ENCODE data around the gene ARL3. TPM values are rescaled to one million over a fixed set of nuclear protein-coding genes. Genes with fewer than 3 reads are reported as not detected.

The ARL3 gene
- total and polyA plus RNA-seq, 4 experiments from 2014 or later, result 3.7 to 7.3 (median 4.9) TPM

DNA sequence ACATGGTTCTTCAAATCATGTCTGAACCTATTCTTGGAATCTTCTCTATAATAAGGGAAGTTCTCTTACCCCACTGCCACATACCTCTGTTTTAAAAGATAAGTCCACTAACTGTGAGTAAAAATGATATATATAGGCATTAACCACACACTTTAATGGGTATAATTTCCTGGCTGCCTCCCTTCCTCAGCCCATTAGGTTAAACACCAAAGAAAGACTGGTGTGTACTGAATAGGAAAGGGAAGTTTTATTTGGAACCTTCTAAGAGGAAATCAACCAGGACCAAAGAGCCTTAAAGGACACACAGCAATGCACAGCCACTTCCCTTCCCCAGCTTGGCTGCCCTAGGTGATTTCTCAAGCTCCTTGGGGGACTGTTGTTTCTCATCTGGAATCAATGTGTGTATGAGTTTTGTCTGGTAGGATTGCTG, 24.5 kb upstream of the ARL3 start:
- peaks cover 8 to 13% (median 10%) of the 10 kb centered on the region in 4 donors for H3K4me1 Mint-ChIP-seq
- peak overlapping the region in 2 of 7 donors; percentile 30 to 74 for H3K27ac Mint-ChIP-seq
- no peaks in the 10 kb centered on the region for H3K27me3 ChIP-seq (ENCODE audit: insufficient read depth, low read length)
- intact Hi-C loops (cut with micrococcal nuclease), result no loop called here
- no peaks in the 10 kb centered on the region for H3K27me3 Mint-ChIP-seq
- H3K9me3 ChIP-seq (ENCODE audit: control insufficient read depth in 1 of 2, low read length in 2 of 2), result no peaks in the 10 kb centered on the region
- no peak overlapping the region for H3K4me3 Mint-ChIP-seq
- no peak for DNase-seq
- no peak overlapping the region for H3K4me3 ChIP-seq (ENCODE audit: low read length in 2 of 2)
- H3K4me1 ChIP-seq (ENCODE audit: insufficient read depth, low read length), result peaks cover 7% of the 10 kb centered on the region
- H3K27ac ChIP-seq (ENCODE audit: low read depth, low read length), result no peak overlapping the region
- no peaks in the 10 kb centered on the region for H3K36me3 ChIP-seq (ENCODE audit: insufficient read depth, low read length)
- H3K36me3 Mint-ChIP-seq, result peaks cover 0 to 12% of the 10 kb centered on the region in 2 donors
- H3K9me3 Mint-ChIP-seq, result peaks cover 0 to 4% (median 0%) of the 10 kb centered on the region in 8 donors
- POLR2A ChIA-PET (ENCODE audit: partially characterized antibody), result interaction anchor here (1.3 kb wide), 1 partner anchor 24 kb away, joined by 4 read pairs; the partner anchor contains the start of genes ARL3 and SFXN2
- CTCF ChIA-PET (ENCODE audit: partially characterized antibody), result no interaction called here

DNA sequence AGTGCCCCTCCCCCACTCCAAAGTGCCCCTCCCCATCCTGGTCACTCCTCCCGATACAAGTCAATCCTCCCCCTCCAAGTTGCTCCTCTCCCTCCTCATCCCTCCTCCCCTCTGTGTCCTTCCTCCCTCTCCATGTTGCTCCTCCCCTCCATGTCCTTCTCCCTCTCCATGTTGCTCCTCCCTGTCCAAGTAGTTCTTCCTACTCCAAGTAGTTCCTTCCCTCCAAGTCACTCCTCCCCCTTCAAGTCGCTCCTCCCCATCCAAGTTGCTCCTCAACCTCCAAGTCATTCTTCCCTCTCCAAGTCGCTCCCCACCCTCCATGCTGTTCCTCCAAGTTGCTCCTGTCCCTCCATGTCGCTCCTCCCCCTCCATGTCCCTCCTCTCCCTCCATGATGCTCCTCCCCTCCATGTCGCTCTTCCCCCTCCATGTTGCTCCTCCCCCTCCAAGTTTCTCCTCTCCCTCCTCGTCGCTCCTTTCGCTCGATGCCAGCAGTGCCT, 20.9 kb upstream of the ARL3 start:
- POLR2A ChIA-PET (ENCODE audit: partially characterized antibody), result interaction anchor here (2.8 kb wide), 1 partner anchor 9 kb away, joined by 11 read pairs; the partner anchor contains the start of gene WBP1L
- Mint-ChIP-seq H3K4me1 (no peaks in the 10 kb centered on the region), H3K9me3 (no peaks in the 10 kb centered on the region), H3K4me3 (no peak overlapping the region), H3K27ac (peak overlapping the region in 5 of 7 donors; percentile 12 to 63 (median 52)), H3K27me3 (no peaks in the 10 kb centered on the region), H3K36me3 (peaks cover 0 to 27% of the 10 kb centered on the region in 2 donors)
- H3K4me3 ChIP-seq (ENCODE audit: low read length in 2 of 2), result no peak overlapping the region
- DNase-seq, result no peak
- no peaks in the 10 kb centered on the region for H3K4me1 ChIP-seq (ENCODE audit: insufficient read depth, low read length)
- intact Hi-C loops (cut with micrococcal nuclease), result no loop called here
- CTCF ChIA-PET (ENCODE audit: partially characterized antibody), result interaction anchor here (1.2 kb wide), 1 partner anchor 10 kb away, joined by 4 read pairs; no protein-coding TSS in a partner anchor
- no peaks in the 10 kb centered on the region for H3K9me3 ChIP-seq (ENCODE audit: control insufficient read depth in 1 of 2, low read length in 2 of 2)
- peaks cover 4% of the 10 kb centered on the region for H3K36me3 ChIP-seq (ENCODE audit: insufficient read depth, low read length)
- H3K27me3 ChIP-seq (ENCODE audit: insufficient read depth, low read length), result no peaks in the 10 kb centered on the region
- H3K27ac ChIP-seq (ENCODE audit: low read depth, low read length), result no peak overlapping the region

DNA sequence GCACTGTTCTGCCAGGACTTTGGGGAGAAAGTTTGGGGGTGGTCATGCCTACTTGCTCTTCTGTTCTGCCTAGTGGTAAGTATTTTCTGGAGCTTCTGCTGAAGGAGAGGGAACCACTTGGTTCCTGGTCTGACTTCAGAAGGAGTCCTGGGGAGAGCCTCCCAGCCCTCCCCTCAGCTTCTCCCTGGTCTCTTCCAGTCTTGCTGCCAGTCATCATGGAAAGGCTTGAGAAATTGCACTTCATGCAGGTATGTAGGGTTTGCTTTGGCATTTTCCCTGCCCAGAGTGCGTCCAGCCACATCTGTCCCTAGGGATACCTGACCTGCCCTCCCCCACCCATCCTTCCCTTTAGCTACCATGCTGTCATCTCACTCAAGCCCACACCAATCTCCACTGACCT, 18.5 kb upstream of the ARL3 start:
- intact Hi-C loops (cut with micrococcal nuclease), result no loop called here
- H3K36me3 ChIP-seq (ENCODE audit: insufficient read depth, low read length), result peaks cover 6% of the 10 kb centered on the region
- Mint-ChIP-seq H3K36me3 (peaks cover 1 to 37% of the 10 kb centered on the region in 2 donors), H3K27me3 (no peaks in the 10 kb centered on the region), H3K4me1 (peaks cover 0 to 4% (median 3%) of the 10 kb centered on the region in 4 donors), H3K27ac (peak overlapping the region in 1 of 7 donors; percentile 8), H3K9me3 (no peaks in the 10 kb centered on the region), H3K4me3 (no peak overlapping the region)
- CTCF ChIA-PET (ENCODE audit: partially characterized antibody), result no interaction called here
- POLR2A ChIA-PET (ENCODE audit: partially characterized antibody), result interaction anchor here (2.8 kb wide), 1 partner anchor 11 kb away, joined by 11 read pairs; the partner anchor contains the start of gene WBP1L
- no peaks in the 10 kb centered on the region for H3K4me1 ChIP-seq (ENCODE audit: insufficient read depth, low read length)
- no peaks in the 10 kb centered on the region for H3K9me3 ChIP-seq (ENCODE audit: control insufficient read depth in 1 of 2, low read length in 2 of 2)
- H3K4me3 ChIP-seq (ENCODE audit: low read length in 2 of 2), result no peak overlapping the region
- H3K27ac ChIP-seq (ENCODE audit: low read depth, low read length), result no peak overlapping the region
- no peak for DNase-seq
- no peaks in the 10 kb centered on the region for H3K27me3 ChIP-seq (ENCODE audit: insufficient read depth, low read length)

DNA sequence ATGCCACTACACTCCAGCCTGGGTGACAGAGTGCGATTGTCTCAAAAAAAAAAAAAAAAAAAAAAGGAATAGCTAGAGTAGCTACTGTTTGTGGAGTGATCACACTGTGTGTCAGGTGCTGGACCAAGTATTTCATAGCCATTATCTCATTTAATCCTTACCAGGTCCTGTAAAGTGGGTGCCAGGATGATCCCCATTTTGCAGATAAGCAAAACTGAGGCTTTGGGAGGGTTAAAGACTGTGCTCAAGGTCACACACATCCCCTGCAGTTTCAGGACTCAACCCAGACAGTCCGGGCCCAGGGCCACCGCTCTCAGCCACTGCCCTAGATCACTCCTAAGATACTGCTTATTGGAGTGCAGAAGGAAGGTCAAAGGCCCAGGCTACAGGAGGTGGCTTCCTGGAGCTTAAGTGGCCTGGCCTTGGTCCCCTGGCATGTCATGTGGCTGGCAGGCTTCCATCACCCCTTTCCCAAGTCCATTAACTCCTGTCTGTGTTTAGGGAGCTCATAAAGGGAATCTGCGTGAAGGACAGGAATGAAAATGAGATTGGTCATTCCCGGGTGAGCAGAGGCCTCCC, 17.1 kb upstream of the ARL3 start:
- intact Hi-C loops (cut with micrococcal nuclease), result no loop called here
- Histone ChIP-seq H3K36me3 (ENCODE audit: insufficient read depth, low read length) (peaks cover 15% of the 10 kb centered on the region), H3K4me1 (ENCODE audit: insufficient read depth, low read length) (no peaks in the 10 kb centered on the region), H3K27ac (ENCODE audit: low read depth, low read length) (no peak overlapping the region), H3K9me3 (ENCODE audit: control insufficient read depth in 1 of 2, low read length in 2 of 2) (no peaks in the 10 kb centered on the region), H3K27me3 (ENCODE audit: insufficient read depth, low read length) (no peaks in the 10 kb centered on the region), H3K4me3 (ENCODE audit: low read length in 2 of 2) (no peak overlapping the region)
- no peak for DNase-seq
- no peaks in the 10 kb centered on the region for H3K27me3 Mint-ChIP-seq
- peaks cover 0 to 4% (median 4%) of the 10 kb centered on the region in 4 donors for H3K4me1 Mint-ChIP-seq
- no peak overlapping the region for H3K27ac Mint-ChIP-seq
- ChIA-PET CTCF (ENCODE audit: partially characterized antibody) (interaction anchor here (1.0 kb wide), 1 partner anchor 9 kb away, joined by 3 read pairs; no protein-coding TSS in a partner anchor), POLR2A (ENCODE audit: partially characterized antibody) (interaction anchor here (0.5 kb wide), 1 partner anchor 165 kb away, joined by 3 read pairs; no protein-coding TSS in a partner anchor)
- peaks cover 12 to 49% of the 10 kb centered on the region in 2 donors for H3K36me3 Mint-ChIP-seq
- H3K4me3 Mint-ChIP-seq, result no peak overlapping the region
- H3K9me3 Mint-ChIP-seq, result no peaks in the 10 kb centered on the region

DNA sequence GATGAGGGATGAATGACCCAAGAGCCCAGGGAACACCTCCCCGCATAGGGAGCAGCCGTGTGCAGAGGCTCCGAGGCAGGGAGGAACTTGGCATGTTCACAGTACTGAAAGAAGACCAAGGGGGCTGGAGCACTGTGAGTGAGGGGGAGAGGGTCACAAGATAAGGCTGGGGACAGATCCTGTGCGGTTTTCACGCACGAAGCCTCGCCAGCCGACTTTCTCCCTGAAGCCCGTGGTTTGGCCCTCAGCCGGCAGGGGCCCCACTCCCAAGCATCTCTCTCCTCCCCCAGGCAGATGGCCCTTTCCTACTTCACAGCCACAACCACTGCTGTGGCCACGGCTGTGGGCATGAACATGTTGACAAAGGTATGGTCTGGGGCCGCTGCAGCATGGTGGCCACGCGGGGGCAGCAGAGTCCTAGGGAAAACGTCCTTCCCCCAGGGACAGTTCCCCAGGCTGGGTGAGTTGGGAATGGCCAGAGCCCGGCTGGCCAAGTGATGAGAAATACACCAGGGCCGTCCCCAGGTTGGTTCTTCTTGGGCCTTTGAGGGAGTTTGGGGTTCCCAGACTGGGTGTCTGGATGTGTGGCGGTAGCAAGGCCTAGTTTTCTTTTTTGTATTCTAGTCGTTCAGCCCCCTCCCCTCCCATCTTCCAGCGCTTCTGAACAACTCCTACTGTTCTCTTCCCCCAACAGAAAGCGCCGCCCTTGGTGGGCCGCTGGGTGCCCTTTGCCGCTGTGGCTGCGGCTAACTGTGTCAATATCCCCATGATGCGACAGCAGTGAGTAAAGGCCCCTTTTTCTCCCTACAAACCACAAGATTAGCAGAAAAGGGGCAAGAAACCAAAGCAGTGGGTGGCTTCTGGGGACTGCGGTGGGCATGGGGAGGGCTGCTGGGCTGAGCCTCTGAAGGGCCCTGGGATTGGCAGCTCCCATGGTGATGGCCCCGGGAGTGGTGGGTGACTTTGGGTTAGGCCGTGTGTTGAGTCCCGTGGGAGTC, 15.1 kb upstream of the ARL3 start:
- peak overlapping the region in 1 of 7 donors; percentile 15 for H3K27ac Mint-ChIP-seq
- peaks cover 19 to 47% of the 10 kb centered on the region in 2 donors for H3K36me3 Mint-ChIP-seq
- H3K27me3 Mint-ChIP-seq, result no peaks in the 10 kb centered on the region
- Histone ChIP-seq H3K36me3 (ENCODE audit: insufficient read depth, low read length) (peaks cover 15% of the 10 kb centered on the region), H3K27ac (ENCODE audit: low read depth, low read length) (no peak overlapping the region), H3K9me3 (ENCODE audit: control insufficient read depth in 1 of 2, low read length in 2 of 2) (no peaks in the 10 kb centered on the region), H3K27me3 (ENCODE audit: insufficient read depth, low read length) (no peaks in the 10 kb centered on the region), H3K4me3 (ENCODE audit: low read length in 2 of 2) (no peak overlapping the region), H3K4me1 (ENCODE audit: insufficient read depth, low read length) (no peaks in the 10 kb centered on the region)
- no peak overlapping the region for H3K4me3 Mint-ChIP-seq
- ChIA-PET CTCF (ENCODE audit: partially characterized antibody) (no interaction called here), POLR2A (ENCODE audit: partially characterized antibody) (no interaction called here)
- H3K4me1 Mint-ChIP-seq, result peaks cover 0 to 4% (median 4%) of the 10 kb centered on the region in 4 donors
- peak in 2 of 5 donors; percentile 16 to 26 for DNase-seq
- intact Hi-C loops (cut with micrococcal nuclease), result loop anchor here (2.0 kb wide), 1 partner anchor 187 kb away; no protein-coding TSS in a partner anchor
- no peaks in the 10 kb centered on the region for H3K9me3 Mint-ChIP-seq

DNA sequence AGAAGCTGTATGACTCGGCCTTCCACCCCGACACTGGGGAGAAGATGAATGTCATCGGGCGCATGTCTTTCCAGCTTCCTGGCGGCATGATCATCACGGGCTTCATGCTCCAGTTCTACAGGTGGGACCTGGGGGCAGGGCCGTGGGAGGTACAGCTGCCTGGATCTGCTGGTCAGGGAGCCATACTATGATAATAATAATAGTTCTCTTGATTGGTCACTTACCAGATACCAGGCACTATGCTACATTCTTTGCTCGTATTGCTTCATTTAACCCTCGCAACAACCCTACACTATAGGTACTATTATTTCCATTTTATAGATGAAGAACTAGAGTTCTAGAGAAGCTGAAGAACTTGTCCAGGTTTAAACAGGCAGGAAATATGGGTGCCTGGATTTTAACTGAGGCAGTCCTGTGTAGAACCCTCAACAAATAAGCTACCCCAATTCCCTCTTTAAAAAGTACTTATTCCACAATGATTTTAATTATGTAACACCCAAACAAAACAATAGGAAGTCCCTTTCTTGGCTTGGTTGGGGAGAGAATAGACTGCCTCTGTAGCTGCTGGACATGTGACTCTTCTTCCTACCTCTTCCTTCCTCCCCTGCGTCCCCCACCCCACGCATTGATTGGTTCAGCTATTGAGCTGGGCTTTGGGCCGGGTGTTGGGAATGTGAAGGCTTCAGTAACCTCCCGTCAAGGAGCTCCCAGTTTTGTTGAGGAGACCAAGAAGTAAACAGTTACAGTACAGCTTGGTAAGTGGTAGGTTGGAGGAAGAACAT, 13.0 kb upstream of the ARL3 start:
- Histone ChIP-seq H3K27ac (ENCODE audit: low read depth, low read length) (no peak overlapping the region), H3K4me3 (ENCODE audit: low read length in 2 of 2) (no peak overlapping the region), H3K4me1 (ENCODE audit: insufficient read depth, low read length) (no peaks in the 10 kb centered on the region), H3K27me3 (ENCODE audit: insufficient read depth, low read length) (no peaks in the 10 kb centered on the region), H3K9me3 (ENCODE audit: control insufficient read depth in 1 of 2, low read length in 2 of 2) (no peaks in the 10 kb centered on the region), H3K36me3 (ENCODE audit: insufficient read depth, low read length) (peaks cover 11% of the 10 kb centered on the region)
- Mint-ChIP-seq H3K4me3 (no peak overlapping the region), H3K27me3 (no peaks in the 10 kb centered on the region), H3K4me1 (peaks cover 1 to 7% (median 4%) of the 10 kb centered on the region in 4 donors), H3K36me3 (peaks cover 25 to 30% of the 10 kb centered on the region in 2 donors), H3K9me3 (peaks cover 0 to 3% (median 0%) of the 10 kb centered on the region in 8 donors), H3K27ac (peak overlapping the region in 1 of 7 donors; percentile 36)
- POLR2A ChIA-PET (ENCODE audit: partially characterized antibody), result interaction anchor here (0.9 to 1.4 kb wide), 2 partner anchors 16 to 82 kb away, joined by 3 read pairs; partner anchors contain the start of gene WBP1L
- CTCF ChIA-PET (ENCODE audit: partially characterized antibody), result interaction anchor here (0.6 to 1.8 kb wide), 2 partner anchors 8 to 510 kb away, joined by 3 to 4 read pairs; no protein-coding TSS in a partner anchor
- no peak for DNase-seq
- intact Hi-C loops (cut with micrococcal nuclease), result no loop called here

Data from CD4-positive, alpha-beta memory T cell (primary cell).